Stimulated activated CD4-positive, alpha-beta T cell treated with anti-CD3 and anti-CD28 coated beads, TNF-alpha, amount 100 ng/mL, for 4 hours (primary cell): ENCODE data around the gene PHAX.
"Not testable (repeated sequence)": the region's sequence is repeated elsewhere in the genome, so short reads cannot be mapped to it uniquely, and the experiment has no call there.

ENCODE experiments used
- DNase-seq, 3 experiments: peaks; one replicate each; pipeline ENCODE4 v3.0.0-alpha.2; 2020; ENCODE audit warnings: low read depth in 3 of 3

The PHAX gene

DNA sequence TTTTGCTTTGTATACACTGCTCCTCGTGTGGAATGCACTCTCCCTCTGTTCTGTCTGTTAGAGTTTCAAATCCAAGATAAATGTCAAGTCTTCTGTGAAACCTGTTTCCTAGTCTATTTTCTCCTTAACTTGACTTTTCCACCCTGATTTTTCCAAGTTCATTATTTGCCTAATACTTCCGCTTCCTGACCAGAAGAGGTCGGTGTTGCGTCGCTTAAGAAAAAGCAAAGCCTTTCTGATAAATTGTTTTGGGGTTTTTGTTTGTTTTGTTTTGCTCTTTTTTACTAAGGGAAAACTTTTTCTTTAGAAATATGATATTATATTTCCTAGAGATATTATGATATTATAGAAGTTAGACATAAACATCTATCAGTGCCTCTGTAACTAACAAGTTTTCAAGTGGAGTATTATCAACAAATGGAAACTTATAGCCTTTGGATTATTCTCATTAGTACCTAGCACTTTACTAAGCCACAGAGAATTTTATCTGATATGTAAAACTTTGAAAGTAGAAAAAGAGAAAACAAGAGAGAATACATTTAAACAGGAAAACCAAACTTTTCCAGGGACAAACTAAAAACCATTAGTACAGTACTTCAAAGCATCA lies 55.8 kb downstream of the PHAX start:
- DNase-seq: no peak

DNA sequence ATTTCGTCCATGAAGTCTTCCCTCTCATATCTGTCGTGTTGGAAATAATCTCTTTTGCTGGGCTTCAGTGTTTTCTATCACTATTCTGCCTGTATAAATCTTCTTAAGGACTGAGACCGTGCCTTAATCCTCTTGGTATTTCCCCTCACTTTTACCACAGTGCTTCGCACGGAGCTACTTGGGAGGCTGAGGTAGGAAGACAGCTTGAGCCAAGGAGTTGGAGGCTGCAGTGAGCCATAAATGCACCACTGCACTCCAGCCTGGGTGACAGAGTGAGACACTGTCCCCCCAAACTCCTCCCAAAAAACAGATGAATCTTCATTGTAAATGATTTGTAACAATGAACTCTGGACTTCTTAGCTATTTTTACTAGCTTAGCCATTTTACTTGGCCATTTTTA lies 57.8 kb downstream of the PHAX start:
- DNase-seq: no peak

DNA sequence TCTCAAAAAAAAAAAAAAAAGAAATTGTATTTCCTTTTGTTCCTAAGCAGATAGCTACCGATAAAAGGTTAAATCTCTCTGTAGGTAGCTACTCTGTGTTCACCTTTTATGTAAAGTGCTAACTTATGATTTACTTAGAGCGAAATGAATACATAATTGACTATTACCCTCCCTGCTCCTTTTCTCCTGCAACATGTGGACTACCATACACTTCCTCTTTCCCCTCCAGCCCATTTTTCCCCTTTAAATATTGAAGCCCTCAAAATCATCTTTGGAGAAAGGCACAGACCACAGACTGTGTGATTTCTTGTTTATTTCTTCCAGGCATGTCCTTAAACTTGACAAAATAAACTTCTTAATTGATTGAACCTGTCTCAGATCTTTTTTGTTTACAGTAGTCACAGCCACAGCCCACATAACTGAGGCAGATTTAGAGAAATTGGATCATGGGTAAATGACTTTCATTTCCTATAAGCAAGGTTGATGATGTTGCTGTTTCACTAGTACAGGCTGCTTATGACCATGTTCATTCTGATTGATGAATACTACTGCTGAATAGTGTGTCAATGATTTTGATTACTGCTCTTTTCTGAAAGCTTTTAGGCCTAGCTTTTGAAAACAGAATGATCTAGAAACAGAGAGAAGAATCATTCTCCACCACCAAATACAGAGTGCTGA lies 59.2 kb downstream of the PHAX start:
- DNase-seq: no peak

DNA sequence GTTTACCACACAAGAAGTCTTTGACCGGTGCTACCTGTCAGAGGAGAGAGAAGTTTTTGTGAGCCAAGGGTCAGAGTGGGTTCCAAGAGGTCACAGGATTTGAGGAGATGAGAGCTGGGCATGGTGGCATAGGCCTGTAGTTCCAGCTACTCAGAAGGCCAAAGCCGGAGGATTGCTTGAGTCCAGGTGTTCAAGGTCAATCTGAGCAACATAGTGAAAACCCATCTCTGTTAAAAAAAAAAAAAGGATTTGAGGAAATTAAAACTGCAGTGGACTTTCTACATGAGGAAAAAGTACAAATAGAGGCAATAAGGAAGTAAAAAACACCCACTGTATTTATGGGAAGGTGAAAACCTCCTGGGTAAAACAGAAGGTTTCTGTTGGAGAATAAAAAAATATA lies 63.8 kb downstream of the PHAX start:
- no peak for DNase-seq

DNA sequence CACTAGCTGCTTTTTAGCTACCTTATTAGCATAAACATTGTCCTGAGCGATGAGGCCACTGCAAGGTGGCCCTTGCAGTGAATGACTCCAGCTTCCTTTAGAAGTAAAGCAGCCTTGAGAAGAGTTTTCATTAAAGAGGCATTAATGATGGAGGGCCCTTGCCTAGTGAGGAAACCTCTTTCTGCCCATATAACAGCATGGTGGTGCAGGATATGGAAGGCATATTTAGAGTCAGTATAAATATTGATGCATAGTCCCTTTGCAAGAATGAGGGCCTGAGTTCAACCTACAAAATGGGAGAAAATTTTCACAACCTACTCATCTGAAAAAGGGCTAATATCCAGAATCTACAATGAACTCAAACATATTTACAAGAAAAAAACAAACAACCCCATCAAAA lies 69.4 kb downstream of the PHAX start:
- DNase-seq: not testable (repeated sequence)

DNA sequence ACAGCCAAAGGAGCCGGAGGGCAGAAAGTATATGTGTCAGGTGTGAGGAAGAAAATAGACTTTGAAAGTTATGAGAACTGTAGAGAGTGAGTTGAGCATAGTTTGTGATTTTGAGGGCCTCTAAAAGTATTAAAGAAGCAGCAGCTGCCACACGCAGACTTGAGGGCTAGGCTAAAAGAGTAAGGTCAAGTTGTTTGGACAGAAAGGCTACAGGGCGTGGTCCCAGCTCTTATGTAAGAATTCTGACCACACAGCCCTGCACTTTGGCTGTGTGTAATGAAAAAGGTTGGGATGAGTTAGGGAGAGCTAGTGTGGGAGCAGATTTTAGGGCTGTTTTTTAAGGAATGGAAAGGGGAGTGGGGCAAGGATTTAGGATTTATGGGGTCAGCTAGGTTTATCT lies 70.9 kb downstream of the PHAX start:
- DNase-seq: not testable (repeated sequence)

DNA sequence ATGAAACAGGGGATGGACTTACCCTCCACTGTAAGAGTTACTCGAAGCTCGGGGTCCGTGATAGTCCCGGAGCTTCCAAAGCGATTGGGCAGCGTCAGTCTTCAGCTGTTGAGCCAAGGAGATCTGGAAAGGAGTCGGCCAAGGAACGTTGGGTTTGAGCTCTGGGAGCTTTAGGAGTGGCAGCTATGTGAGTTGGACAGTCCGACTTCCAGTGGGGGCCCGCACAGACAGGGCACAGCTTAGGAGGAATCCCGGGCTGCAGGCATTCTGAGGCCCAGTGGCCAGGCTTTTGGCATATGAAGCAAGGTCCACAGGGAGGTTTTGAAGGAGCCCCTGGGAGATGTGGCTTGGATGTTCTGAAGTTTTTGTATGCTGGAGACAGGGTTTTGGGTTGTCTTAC lies 72.7 kb downstream of the PHAX start:
- DNase-seq: no peak

DNA sequence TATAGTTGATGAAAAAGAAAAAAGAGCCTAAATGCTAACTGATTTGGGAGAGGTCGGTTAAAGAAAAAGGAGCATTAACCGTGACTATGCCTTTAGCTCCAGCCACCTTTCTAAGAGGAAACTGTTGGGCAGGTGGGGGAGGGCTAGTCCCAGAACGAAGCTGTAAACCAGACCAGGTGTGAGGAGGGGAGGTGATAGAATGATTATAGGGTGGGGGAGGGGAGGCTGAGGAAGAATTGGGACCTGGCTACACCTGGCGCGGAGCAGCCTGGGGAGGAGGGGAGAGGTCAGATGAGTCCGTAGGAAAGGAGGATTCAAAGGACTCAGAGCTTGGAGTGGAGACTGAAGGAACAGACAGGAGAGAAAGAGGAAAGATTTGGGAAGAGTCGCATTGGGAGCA lies 73.4 kb downstream of the PHAX start:
- DNase-seq: no peak

DNA sequence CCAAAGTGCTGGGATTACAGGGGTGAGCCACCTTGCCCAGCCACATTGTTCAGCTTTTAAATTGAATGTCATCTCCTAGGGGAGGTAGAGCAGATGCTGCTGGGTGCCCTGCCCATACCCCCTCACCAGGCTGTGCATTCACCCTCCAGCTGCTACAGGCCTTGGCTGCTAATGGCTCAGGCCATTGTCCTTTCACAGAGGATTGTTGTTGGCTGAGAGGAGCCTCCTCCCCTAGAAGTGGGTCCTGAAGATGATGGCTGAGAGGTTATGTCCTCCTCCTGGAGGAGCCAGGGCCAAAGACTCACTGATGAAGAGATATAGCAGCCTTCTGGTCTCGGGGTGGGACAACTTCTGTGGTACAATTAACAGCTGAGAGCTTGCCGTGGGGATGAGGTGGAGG lies 74.6 kb downstream of the PHAX start:
- no peak for DNase-seq

DNA sequence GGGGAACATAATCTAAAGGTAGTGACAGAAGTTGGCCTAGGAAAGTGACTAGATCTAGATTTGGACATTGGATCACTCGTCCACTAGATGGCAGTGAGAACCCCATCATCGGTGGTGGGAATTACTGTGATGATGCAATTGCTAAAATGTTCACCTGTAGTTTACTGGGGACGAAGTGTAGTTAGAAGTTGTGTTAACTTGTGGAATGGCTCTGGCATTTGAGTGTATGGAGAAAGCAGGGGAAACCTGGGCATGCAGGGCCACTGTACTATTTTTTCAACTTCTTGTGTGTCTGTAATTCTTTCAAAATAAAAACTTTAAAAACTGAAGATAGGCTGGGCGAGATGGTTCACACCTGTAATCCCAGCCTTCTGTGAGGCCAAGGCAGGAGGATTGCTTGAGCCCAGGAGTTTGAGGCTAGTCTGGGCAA lies 75.5 kb downstream of the PHAX start:
- DNase-seq: peak; percentile 15 to 57 (median 44)
